Neutrophil (primary cell): Measurements from ENCODE around the gene SLC6A8.
"Not testable (repeated sequence)": the region's sequence is repeated elsewhere in the genome, so short reads cannot be mapped to it uniquely, and the experiment has no call there.

Source experiments
- H3K27ac ChIP-seq: fragments of 200-600 bp; sonication (generic); 2 replicates; pipeline ENCODE4 v1.5.1; 2016; ENCODE audit warnings: mild to moderate bottlenecking, moderate library complexity
- H3K27me3 ChIP-seq: fragments of 200-600 bp; sonication (generic); 2 replicates; pipeline ENCODE4 v1.6.0; 2016; ENCODE audit warnings: mild to moderate bottlenecking
- H3K36me3 ChIP-seq: fragments of 200-600 bp; sonication (generic); 2 replicates; pipeline ENCODE4 v1.5.1; 2017
- H3K4me1 ChIP-seq, 2 experiments: fragments of 200-600 bp in 1 of 2; sonication (generic) in 1 of 2; 1 replicate in 1 of 2; 2 replicates in 1 of 2; pipeline versions ENCODE4 v1.5.1 to v1.6.1; 2013 to 2016; ENCODE audit warnings: low read depth in 1 of 2, low read length in 1 of 2, mild to moderate bottlenecking in 1 of 2, moderate library complexity in 1 of 2; ENCODE audit not compliant: control insufficient read depth in 1 of 2, insufficient read depth in 1 of 2
- H3K4me3 ChIP-seq, 2 experiments: fragments of 200-600 bp in 1 of 2; sonication (generic) in 1 of 2; 1 replicate in 1 of 2; 2 replicates in 1 of 2; pipeline ENCODE4 v1.5.1; 2013 to 2016; ENCODE audit warnings: low read depth in 1 of 2, low read length in 1 of 2, mild to moderate bottlenecking in 1 of 2, moderate library complexity in 1 of 2
- H3K9me3 ChIP-seq: fragments of 200-600 bp; sonication (generic); 2 replicates; pipeline ENCODE4 v1.5.1; 2016
- CTCF ChIP-seq: fragments of 200-600 bp; sonication (generic); IDR thresholded peaks from 2 replicates; pipeline ENCODE4 v1.5.1; 2016; ENCODE audit warnings: antibody characterized with exemption

SLC6A8 gene

DNA sequence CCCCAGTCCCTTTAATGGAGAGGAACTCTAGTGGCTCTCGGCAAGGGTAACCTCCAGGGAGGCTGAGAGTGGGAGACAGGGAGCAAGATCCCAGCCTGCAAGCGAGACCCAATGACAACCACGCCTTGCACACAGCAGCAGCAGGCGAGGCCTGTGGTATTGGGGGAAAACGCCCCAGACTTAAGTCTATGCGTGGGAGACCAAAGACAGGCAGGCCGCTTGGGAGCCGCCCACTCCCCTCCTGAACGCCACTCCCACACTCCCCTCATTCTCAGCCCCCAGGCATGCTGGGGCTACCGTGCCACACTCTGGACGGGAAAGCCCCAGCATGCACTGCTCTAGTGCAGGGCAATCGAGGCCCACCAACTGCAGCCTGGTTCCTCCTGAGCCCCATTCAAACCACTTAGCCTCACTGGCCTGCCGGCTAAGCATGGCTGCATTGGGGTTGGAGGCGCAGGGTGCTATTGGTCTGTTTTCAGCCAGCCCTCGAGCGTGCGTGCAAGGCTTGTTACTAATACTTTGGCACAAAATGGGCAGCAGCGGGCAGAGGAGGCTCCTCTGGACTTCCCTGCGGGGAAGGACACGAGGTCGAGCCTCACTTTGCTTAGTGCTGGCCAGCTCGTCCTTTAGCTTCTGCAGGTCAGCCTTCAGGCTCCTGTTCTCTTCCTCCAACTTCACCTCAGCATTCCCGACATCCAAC is 14.8 kb downstream of the SLC6A8 start:
- peaks cover 78% of the 10 kb centered on the region for H3K36me3 ChIP-seq

GRCh38 chrX:153703036-153703370 is 15.3 kb downstream of the SLC6A8 start:
- H3K9me3 ChIP-seq, result no peaks in the 10 kb centered on the region
- TF ChIP-seq CTCF, result no peak

More for the DNA sequence above, 14.8 kb downstream of the SLC6A8 start:
- Histone ChIP-seq H3K4me1 (no peaks in the 10 kb centered on the region), H3K27me3 (no peaks in the 10 kb centered on the region), H3K9me3 (no peaks in the 10 kb centered on the region), H3K4me3 (no peak overlapping the region), H3K27ac (no peak overlapping the region)
- no peak for TF ChIP-seq CTCF

DNA sequence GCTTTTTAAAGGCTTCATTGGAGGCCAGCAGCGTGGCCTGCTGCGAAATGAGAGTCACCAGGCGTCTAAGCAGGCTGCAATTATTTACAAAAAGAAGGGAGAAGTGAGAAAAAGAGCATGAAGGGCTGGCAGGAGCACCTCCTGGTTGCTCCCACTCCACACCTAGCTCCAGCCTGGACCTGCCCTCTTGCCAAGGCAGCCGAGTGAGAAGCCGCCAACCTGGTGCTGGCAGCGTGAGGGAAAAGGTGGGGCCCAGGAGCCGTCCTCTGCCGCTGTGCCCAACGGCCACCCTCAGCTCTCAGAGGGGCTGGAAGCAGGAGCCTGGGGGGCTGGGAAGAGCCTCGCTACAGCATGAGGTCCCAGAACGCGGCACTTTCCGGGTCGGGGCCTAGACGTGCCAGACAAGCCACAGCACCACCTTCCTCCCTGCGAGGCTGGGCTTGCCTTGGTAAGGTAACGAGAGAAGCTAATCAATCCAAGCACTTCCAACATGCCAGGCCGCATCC is 16.3 kb downstream of the SLC6A8 start:
- no peaks in the 10 kb centered on the region for H3K9me3 ChIP-seq
- H3K4me3 ChIP-seq, result no peak overlapping the region
- H3K36me3 ChIP-seq, result peaks cover 69% of the 10 kb centered on the region
- H3K4me1 ChIP-seq, result no peaks in the 10 kb centered on the region
- H3K27me3 ChIP-seq, result no peaks in the 10 kb centered on the region
- no peak overlapping the region for H3K27ac ChIP-seq
- no peak for TF ChIP-seq CTCF

More at GRCh38 chrX:153703036-153703370, 15.3 kb downstream of the SLC6A8 start:
- H3K27me3 ChIP-seq, result no peaks in the 10 kb centered on the region
- H3K4me3 ChIP-seq, result no peak overlapping the region
- no peak overlapping the region for H3K27ac ChIP-seq
- no peaks in the 10 kb centered on the region for H3K4me1 ChIP-seq
- peaks cover 73% of the 10 kb centered on the region for H3K36me3 ChIP-seq

DNA sequence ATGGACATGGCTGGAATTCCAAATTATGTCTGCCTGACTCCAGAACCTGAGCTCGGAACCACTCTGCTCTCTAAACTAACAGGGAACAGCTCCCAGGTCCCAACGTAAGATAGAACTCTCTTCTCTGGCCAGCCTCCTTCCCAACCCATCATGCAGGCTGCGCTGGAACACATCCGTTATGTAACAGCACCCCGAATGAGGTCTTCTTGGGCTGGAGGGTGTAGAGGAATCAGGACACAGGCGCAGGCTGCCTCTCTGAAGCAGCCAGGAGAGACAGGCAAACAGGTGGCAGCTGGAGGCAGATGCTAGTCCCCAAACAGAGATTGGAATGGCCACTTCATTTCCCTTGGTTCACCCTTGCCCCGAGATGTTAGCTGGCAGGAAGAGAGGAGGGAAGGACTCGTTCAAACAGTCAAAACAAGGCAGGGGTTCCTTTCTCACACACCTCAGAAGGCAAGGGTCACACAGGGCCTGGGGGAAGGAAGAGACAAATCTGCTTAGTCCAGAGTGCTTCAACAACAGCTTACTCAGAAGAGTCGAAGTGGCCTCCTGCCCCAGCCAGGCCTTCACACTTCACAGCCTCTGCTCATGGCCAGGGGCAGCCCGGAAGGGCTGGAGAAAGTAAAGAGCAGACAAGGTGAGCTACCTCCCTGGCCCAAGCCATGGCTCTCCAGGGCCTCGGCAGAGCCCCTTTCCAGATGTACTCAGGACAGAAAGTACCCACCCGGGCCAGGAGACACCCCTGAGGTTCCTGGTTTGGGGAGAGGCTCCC is 17.1 kb downstream of the SLC6A8 start:
- not testable (repeated sequence) for H3K4me1 ChIP-seq, H3K9me3 ChIP-seq, H3K27me3 ChIP-seq, H3K4me3 ChIP-seq, H3K27ac ChIP-seq
- H3K36me3 ChIP-seq, result peaks cover 68% of the 10 kb centered on the region

DNA sequence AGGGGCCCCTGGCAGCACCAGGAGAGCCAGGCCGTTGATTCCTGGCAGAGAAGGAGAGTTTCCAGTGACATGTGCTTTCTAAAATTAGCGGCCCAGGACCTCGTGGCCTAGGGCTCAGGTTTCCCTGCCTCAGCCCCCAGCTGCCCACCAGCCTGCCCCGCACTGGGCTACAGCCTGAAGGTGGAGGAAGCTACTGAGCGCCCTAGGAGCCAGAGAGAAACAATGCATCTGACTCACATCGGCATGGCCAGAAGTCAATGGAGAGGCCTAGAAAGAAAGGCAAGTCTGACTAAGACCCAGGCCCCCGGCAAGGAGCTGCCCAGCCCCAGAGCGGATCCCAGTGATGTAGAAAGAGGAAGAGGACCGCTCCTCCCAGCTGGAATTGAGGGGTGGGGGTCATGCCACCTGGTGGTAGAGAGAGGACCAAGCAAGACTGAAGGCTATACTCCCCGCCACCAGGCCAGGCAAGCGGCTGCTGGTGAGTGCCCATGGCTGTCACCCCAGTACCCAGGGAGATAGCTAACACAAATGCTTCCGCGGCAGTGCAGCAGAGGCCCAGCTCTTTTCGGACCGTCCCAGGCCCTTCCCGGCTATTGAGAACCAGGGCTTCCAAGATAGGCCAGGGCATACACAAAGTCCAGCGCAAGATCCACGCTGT is 17.8 kb downstream of the SLC6A8 start:
- H3K27me3 ChIP-seq, H3K27ac ChIP-seq, H3K4me1 ChIP-seq, H3K4me3 ChIP-seq, H3K9me3 ChIP-seq: not testable (repeated sequence)
- H3K36me3 ChIP-seq, result peaks cover 68% of the 10 kb centered on the region

DNA sequence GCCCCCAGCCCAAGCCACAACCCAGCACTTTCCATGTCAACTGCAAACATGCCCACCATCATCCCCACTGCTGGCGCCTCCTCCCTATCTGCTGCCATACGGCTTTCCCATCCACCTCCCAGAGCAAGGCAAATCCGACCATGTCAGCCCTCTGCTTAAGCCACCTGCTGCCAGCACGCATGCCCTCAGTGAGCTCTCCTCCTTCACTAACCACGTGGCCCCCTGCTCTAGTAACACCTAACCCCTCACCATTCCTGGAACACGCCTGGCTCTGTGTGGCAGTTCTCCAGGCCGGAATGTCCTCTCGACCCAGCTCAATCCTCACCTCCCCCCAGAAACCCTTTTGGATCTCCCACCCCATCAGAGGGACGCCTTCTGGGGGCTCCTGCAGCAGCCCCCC is 19.1 kb downstream of the SLC6A8 start:
- Histone ChIP-seq H3K4me3 (no peak overlapping the region), H3K27ac (no peak overlapping the region), H3K4me1 (no peaks in the 10 kb centered on the region), H3K27me3 (no peaks in the 10 kb centered on the region), H3K9me3 (no peaks in the 10 kb centered on the region), H3K36me3 (peaks cover 65% of the 10 kb centered on the region)
- TF ChIP-seq CTCF, result no peak
